ENCODE results near the gene SLIT3. TPM values are rescaled to one million over a fixed set of nuclear protein-coding genes. Genes with fewer than 3 reads are reported as not detected.

The SLIT3 gene
- total RNA-seq, 4 donors from 2014 or later, result 28.4 to 77.2 (median 63.8) TPM

GRCh38 chr5:168685566-168685965 lies 615.4 kb downstream of the SLIT3 start:
- H3K4me1 ChIP-seq, result peaks cover 0 to 8% of the 10 kb centered on the region in 2 donors
- DNase-seq, result no peak
- TF ChIP-seq POLR2A (IDR thresholded peaks at IDR 0.05) (no peak), CTCF (IDR thresholded peaks at IDR 0.05) (no peak)
- H3K9me3 ChIP-seq, result no peaks in the 10 kb centered on the region
- no peak overlapping the region for H3K27ac ChIP-seq
- H3K4me3 ChIP-seq (replicated peaks in 1 of 3), result no peak overlapping the region
- intact Hi-C loops (cut with DNase I), result loop anchor here (10.0 kb wide), 2 partner anchors 299 to 899 kb away; partner anchors contain the start of gene SPDL1
- H3K36me3 ChIP-seq, result no peaks in the 10 kb centered on the region
- no peaks in the 10 kb centered on the region for H3K27me3 ChIP-seq
- 91 to 95% methylated on average over 13 of the region's 13 CpGs for WGBS, 2 donors

GRCh38 chr5:168683927-168684295 lies 617.0 kb downstream of the SLIT3 start:
- Histone ChIP-seq H3K36me3 (no peaks in the 10 kb centered on the region), H3K27me3 (no peaks in the 10 kb centered on the region), H3K9me3 (no peaks in the 10 kb centered on the region), H3K4me1 (peaks cover 4 to 8% of the 10 kb centered on the region in 2 donors), H3K4me3 (replicated peaks in 1 of 3) (no peak overlapping the region), H3K27ac (no peak overlapping the region)
- 94% methylated on average over 5 to 6 of the region's 6 CpGs for WGBS, 2 donors
- no peak for DNase-seq
- no peak for TF ChIP-seq POLR2A (IDR thresholded peaks at IDR 0.05)
- TF ChIP-seq CTCF (IDR thresholded peaks at IDR 0.05), result no peak
- intact Hi-C loops (cut with DNase I), result loop anchor here (10.0 kb wide), 2 partner anchors 301 to 901 kb away; partner anchors contain the start of gene SPDL1

- peaks cover 4 to 8% of the 10 kb centered on the region in 2 donors for H3K4me1 ChIP-seq
- no peak for DNase-seq
- intact Hi-C loops (cut with DNase I), result loop anchor here (10.0 kb wide), 2 partner anchors 301 to 901 kb away; partner anchors contain the start of gene SPDL1
- WGBS, 2 donors, result 71 to 88% methylated on average over 15 of the region's 15 CpGs
- no peaks in the 10 kb centered on the region for H3K36me3 ChIP-seq
- no peaks in the 10 kb centered on the region for H3K9me3 ChIP-seq
- H3K4me3 ChIP-seq (replicated peaks in 1 of 3), result no peak overlapping the region
- H3K27me3 ChIP-seq, result no peaks in the 10 kb centered on the region
- H3K27ac ChIP-seq, result no peak overlapping the region
- no peak for TF ChIP-seq POLR2A (IDR thresholded peaks at IDR 0.05)
- no peak for TF ChIP-seq CTCF (IDR thresholded peaks at IDR 0.05)
Observed at GRCh38 chr5:168683247-168683926, 617.6 kb downstream of the SLIT3 start.

DNA sequence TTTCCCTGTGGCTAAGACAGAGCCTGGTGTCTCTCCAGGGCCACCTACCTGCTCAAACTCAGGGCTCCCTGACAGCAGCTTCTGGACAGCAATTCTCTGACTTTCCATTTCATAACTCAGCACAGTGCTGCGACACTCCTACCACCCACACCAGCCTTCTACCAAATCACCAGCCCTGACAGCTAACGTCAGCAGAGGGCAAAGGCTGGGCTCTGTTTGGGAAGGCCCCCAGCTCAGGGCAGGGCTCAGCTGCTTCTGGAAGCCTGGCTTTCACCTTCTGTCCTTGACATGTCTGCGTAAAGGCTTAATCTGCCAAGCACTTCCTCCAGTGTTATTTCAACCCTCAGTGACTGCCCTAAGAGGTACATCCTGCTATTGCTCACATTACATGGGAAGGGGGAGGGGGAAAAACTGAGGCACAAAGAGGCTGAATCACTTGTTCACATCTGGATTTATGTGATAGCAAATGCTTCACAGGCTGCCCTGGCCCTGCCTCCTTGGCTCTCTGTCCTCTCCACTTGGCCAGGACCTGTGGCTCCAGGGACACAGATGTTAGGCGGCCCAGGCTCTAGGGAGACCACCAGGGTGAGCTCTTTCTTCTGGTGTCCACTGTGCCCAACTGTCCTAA lies 619.3 kb downstream of the SLIT3 start:
- TF ChIP-seq POLR2A (IDR thresholded peaks at IDR 0.05) (no peak), CTCF (IDR thresholded peaks at IDR 0.05) (no peak)
- DNase-seq, result peak; percentile 14 to 47
- peak overlapping the region in 2 of 3 donors; percentile 28 to 40 for H3K27ac ChIP-seq

DNA sequence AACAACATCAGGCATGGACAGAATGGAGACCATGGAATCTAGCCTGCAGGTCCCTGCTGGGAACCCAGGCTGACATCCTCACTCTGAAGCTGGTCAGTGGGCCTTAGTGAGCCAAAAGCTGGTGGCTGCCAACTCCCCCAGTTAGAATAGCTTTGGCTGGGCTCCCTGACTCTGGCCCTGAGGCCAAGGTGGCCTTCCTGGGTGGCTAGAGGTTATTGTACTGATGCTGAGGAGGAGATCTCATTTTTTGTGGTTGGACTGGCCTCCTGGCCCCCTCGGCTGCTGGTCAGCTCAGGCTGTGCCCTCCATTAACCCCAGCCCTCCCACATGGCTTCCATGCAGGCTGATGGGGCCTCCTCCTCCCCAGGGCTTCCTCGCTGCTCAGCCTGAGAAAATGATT lies 620.5 kb downstream of the SLIT3 start:
- H3K27me3 ChIP-seq, result no peaks in the 10 kb centered on the region
- WGBS, 2 donors, result 59 to 68% methylated on average over 2 of the region's 2 CpGs
- DNase-seq, result no peak
- H3K4me3 ChIP-seq (replicated peaks in 1 of 3), result no peak overlapping the region
- H3K36me3 ChIP-seq, result no peaks in the 10 kb centered on the region
- H3K4me1 ChIP-seq, result peaks cover 4 to 8% of the 10 kb centered on the region in 2 donors
- TF ChIP-seq POLR2A (IDR thresholded peaks at IDR 0.05) (no peak), CTCF (IDR thresholded peaks at IDR 0.05) (no peak)
- no peak overlapping the region for H3K27ac ChIP-seq
- H3K9me3 ChIP-seq, result no peaks in the 10 kb centered on the region
- intact Hi-C loops (cut with DNase I), result loop anchor here (10.0 kb wide), 2 partner anchors 304 to 904 kb away; partner anchors contain the start of gene SPDL1

More for the DNA sequence above, 619.3 kb downstream of the SLIT3 start:
- no peaks in the 10 kb centered on the region for H3K27me3 ChIP-seq
- WGBS, 2 donors, result 28 to 88% methylated on average over 3 to 4 of the region's 4 CpGs
- peaks cover 4 to 8% of the 10 kb centered on the region in 2 donors for H3K4me1 ChIP-seq
- H3K4me3 ChIP-seq (replicated peaks in 1 of 3), result no peak overlapping the region
- no peaks in the 10 kb centered on the region for H3K9me3 ChIP-seq
- H3K36me3 ChIP-seq, result no peaks in the 10 kb centered on the region
- intact Hi-C loops (cut with DNase I), result loop anchor here (10.0 kb wide), 2 partner anchors 303 to 903 kb away; partner anchors contain the start of gene SPDL1
